HCT116 (cell line): ENCODE data around the gene TTC8. TPM values are rescaled to one million over a fixed set of nuclear protein-coding genes. Genes with fewer than 3 reads are reported as not detected.

Experiments used
- ATAC-seq: fragments of 200-7000 bp; cut with Tn5 transposase; 2 replicates; pipeline ENCODE4 v1.9.1; 2020; ENCODE audit warnings: mild to moderate bottlenecking, moderate library complexity
- BruUV-seq: library from RNA; stranded (reverse); fragments of 400-500 nt; replicated peaks from 2 replicates; lab custom pipeline; 2021; lab: Mats Ljungman, UMichigan
- CTCF ChIA-PET: fragments of 300-600 bp; sonication (Branson Sonifier 250); formaldehyde crosslinking; loops from one replicate; lab custom pipeline; 2021; ENCODE audit warnings: antibody characterized with exemption; lab: Charles Lee
- POLR2A ChIA-PET: fragments of 300-600, 350-600 bp; sonication (Branson Sonifier 250); formaldehyde crosslinking; loops from one replicate; lab custom pipeline; 2021; ENCODE audit warnings: antibody characterized with exemption; lab: Charles Lee
- RAD21 ChIA-PET, 2 experiments: fragments of 300-600 bp; sonication (Branson Sonifier 250); formaldehyde crosslinking; loops; one replicate each; lab custom pipeline; 2023; ENCODE audit warnings: low total read pairs in 2 of 2; ENCODE audit not compliant: uncharacterized antibody in 2 of 2, unreplicated experiment in 2 of 2, low non-redundant PET in 1 of 2; lab: Charles Lee
- DNase-seq: peaks from one replicate; pipeline ENCODE4 v3.0.0-alpha.2; 2010; ENCODE audit warnings: low read depth, low spot score
- H2AFZ ChIP-seq: fragments of 200-600 bp; shearing (Covaris generic), sonication (generic); 2 replicates; pipeline ENCODE4 v1.6.1; 2017; ENCODE audit warnings: low read depth, mixed run types, mixed read lengths, antibody characterized with exemption, low read length; ENCODE audit not compliant: poor library complexity, severe bottlenecking
- H3K27ac ChIP-seq: 2 replicates; pipeline ENCODE4 v1.5.1; 2012; ENCODE audit warnings: low read depth, low read length
- H3K27me3 ChIP-seq: fragments of 200-600 bp; sonication (generic); 2 replicates; pipeline ENCODE4 v1.6.1; 2016; ENCODE audit warnings: mixed run types, low read length, mixed read lengths; ENCODE audit not compliant: insufficient read depth
- H3K36me3 ChIP-seq, 2 experiments: fragments of 200-500 bp in 1 of 2; fragments of 200-600 bp in 1 of 2; sonication (Bioruptor generic) in 1 of 2; sonication (generic) in 1 of 2; 2 replicates each; pipeline versions ENCODE4 v1.5.1 to v1.6.1; 2014 to 2016; ENCODE audit warnings: low read length in 2 of 2, inconsistent platforms in 1 of 2, mixed read lengths in 1 of 2, mixed run types in 1 of 2; ENCODE audit not compliant: insufficient read depth in 2 of 2, control insufficient read depth in 1 of 2
- H3K4me1 ChIP-seq, 2 experiments: fragments of 200-600 bp in 1 of 2; sonication (generic) in 1 of 2; 2 replicates each; pipeline versions ENCODE4 v1.5.1 to v1.6.1; 2012 to 2017; ENCODE audit warnings: low read length in 2 of 2, inconsistent platforms in 1 of 2, mild to moderate bottlenecking in 1 of 2, mixed read lengths in 1 of 2, mixed run types in 1 of 2, moderate library complexity in 1 of 2; ENCODE audit not compliant: insufficient read depth in 2 of 2, control insufficient read depth in 1 of 2
- H3K4me2 ChIP-seq: fragments of 200-600 bp; sonication (generic); 2 replicates; pipeline ENCODE4 v1.6.1; 2017; ENCODE audit warnings: mixed run types, low read length, mixed read lengths
- H3K4me3 ChIP-seq, 2 experiments: fragments of 200-600 bp in 1 of 2; sonication (generic) in 1 of 2; replicated peaks in 1 of 2; 2 replicates each; pipeline ENCODE4 v1.5.1; 2011 to 2016; ENCODE audit warnings: low read length in 2 of 2, control low read depth in 1 of 2, low read depth in 1 of 2, mild to moderate bottlenecking in 1 of 2, mixed read lengths in 1 of 2, mixed run types in 1 of 2
- H3K79me2 ChIP-seq: fragments of 200-600 bp; sonication (generic); 2 replicates; pipeline ENCODE4 v1.6.1; 2017; ENCODE audit warnings: mild to moderate bottlenecking, mixed run types, low read length, moderate library complexity, mixed read lengths; ENCODE audit not compliant: insufficient read depth
- H3K9ac ChIP-seq: fragments of 200-600 bp; sonication (generic); 2 replicates; pipeline ENCODE4 v1.6.1; 2016; ENCODE audit warnings: low read length, mixed read lengths
- H3K9me2 ChIP-seq: fragments of 200-600 bp; sonication (generic), shearing (Covaris generic); 2 replicates; pipeline ENCODE4 v1.6.1; 2017; ENCODE audit warnings: mixed run types, mild to moderate bottlenecking, moderate library complexity; ENCODE audit not compliant: insufficient read depth
- H3K9me3 ChIP-seq, 2 experiments: fragments of 200-500 bp in 1 of 2; fragments of 200-600 bp in 1 of 2; sonication (Bioruptor generic) in 1 of 2; sonication (generic) in 1 of 2; 2 replicates each; pipeline ENCODE4 v1.6.1; 2014 to 2017; ENCODE audit warnings: low read length in 2 of 2, mixed read lengths in 2 of 2, inconsistent platforms in 1 of 2, low read depth in 1 of 2, mild to moderate bottlenecking in 1 of 2, mixed run types in 1 of 2, moderate library complexity in 1 of 2; ENCODE audit not compliant: control insufficient read depth in 1 of 2, insufficient read depth in 1 of 2
- H4K20me1 ChIP-seq: fragments of 200-600 bp; sonication (generic), shearing (Covaris generic); 2 replicates; pipeline ENCODE4 v1.6.1; 2017; ENCODE audit warnings: mixed run types, mild to moderate bottlenecking, moderate library complexity; ENCODE audit not compliant: insufficient read depth
- CBX3 ChIP-seq: IDR thresholded peaks from 2 replicates; pipeline ENCODE4 v1.6.1; 2012; ENCODE audit warnings: low read depth
- CEBPB ChIP-seq: IDR thresholded peaks from 2 replicates; pipeline ENCODE4 v1.6.1; 2012; ENCODE audit warnings: low read depth
- CTCF ChIP-seq, 3 experiments: fragments of 200-600 bp in 1 of 3; sonication (generic) in 1 of 3; IDR thresholded peaks in 2 of 3; conservative IDR thresholded peaks in 1 of 3; 2 replicates each; pipeline ENCODE4 v1.5.1; 2012 to 2017; ENCODE audit warnings: low read depth in 2 of 3, low read length in 2 of 3, antibody characterized with exemption in 1 of 3, borderline replicate concordance in 1 of 3, control low read depth in 1 of 3, mild to moderate bottlenecking in 1 of 3, mixed read lengths in 1 of 3, mixed run types in 1 of 3, moderate library complexity in 1 of 3; ENCODE audit not compliant: insufficient read depth in 1 of 3
- EGR1 ChIP-seq: IDR thresholded peaks from 2 replicates; pipeline ENCODE4 v1.6.1; 2012; ENCODE audit warnings: low read depth
- ELF1 ChIP-seq: IDR thresholded peaks from 2 replicates; pipeline ENCODE4 v1.6.1; 2012; ENCODE audit warnings: low read depth, borderline replicate concordance
- EZH2phosphoT487 ChIP-seq: fragments of 200-600 bp; IDR thresholded peaks from 2 replicates; pipeline ENCODE4 v1.6.1; 2018; ENCODE audit warnings: antibody characterized with exemption, borderline replicate concordance
- JUND ChIP-seq: IDR thresholded peaks from 2 replicates; pipeline ENCODE4 v1.6.1; 2012
- POLR2A ChIP-seq: IDR thresholded peaks from 2 replicates; pipeline ENCODE4 v1.7.0; 2011; ENCODE audit warnings: borderline replicate concordance; ENCODE audit not compliant: insufficient read depth, insufficient read length; ENCODE audit errors: extremely low read depth
- POLR2AphosphoS5 ChIP-seq: IDR thresholded peaks from 2 replicates; pipeline ENCODE4 v1.6.1; 2011; ENCODE audit warnings: mild to moderate bottlenecking, low read depth, low read length, moderate library complexity
- SIN3A ChIP-seq: IDR thresholded peaks from 2 replicates; pipeline ENCODE4 v1.6.1; 2012; ENCODE audit warnings: low read depth
- SP1 ChIP-seq: IDR thresholded peaks from 2 replicates; pipeline ENCODE4 v1.6.1; 2012; ENCODE audit warnings: low read depth
- TCF7L2 ChIP-seq: IDR thresholded peaks from 2 replicates; pipeline ENCODE4 v1.7.0; 2011; ENCODE audit warnings: borderline replicate concordance, inconsistent platforms; ENCODE audit not compliant: insufficient read depth, insufficient read length; ENCODE audit errors: extremely low read depth
- ZFX ChIP-seq: fragments of 450-650 bp; IDR thresholded peaks from 2 replicates; pipeline ENCODE4 v1.6.1; 2017
- ZNF274 ChIP-seq: fragments of 200-500 bp; sonication (Bioruptor generic); IDR thresholded peaks from 2 replicates; pipeline ENCODE4 v1.6.1; 2014; ENCODE audit warnings: mild to moderate bottlenecking, low read depth, low read length, inconsistent platforms
- intact Hi-C: fragments of 100-400 bp; cut with micrococcal nuclease; formaldehyde crosslinking; loops from 2 replicates; pipeline ENCODE4 v1.10.0; 2022
- total RNA-seq: library from RNA; stranded (reverse); gene quantifications from one replicate; pipeline ENCODE4 v1.2.1, GENCODE V29; 2021; ENCODE audit not compliant: unreplicated experiment
- TF ChIP-seq, protein P1 (sequence below): IDR thresholded peaks from 2 replicates; pipeline ENCODE4 v1.6.1; 2012
- TF ChIP-seq, protein P2 (sequence below): IDR thresholded peaks from 2 replicates; pipeline ENCODE4 v1.6.1; 2012
- TF ChIP-seq, protein P3 (sequence below): IDR thresholded peaks from 2 replicates; pipeline ENCODE4 v1.6.1; 2011; ENCODE audit warnings: mild to moderate bottlenecking, low read length, moderate library complexity; ENCODE audit not compliant: insufficient replicate concordance; ENCODE audit errors: extremely low read depth
- TF ChIP-seq, protein P4 (sequence below): IDR thresholded peaks from 2 replicates; pipeline ENCODE4 v1.6.1; 2012; ENCODE audit warnings: low read depth

The TTC8 gene
- total RNA-seq, 1 experiment from 2014 or later = 21.4 TPM

DNA sequence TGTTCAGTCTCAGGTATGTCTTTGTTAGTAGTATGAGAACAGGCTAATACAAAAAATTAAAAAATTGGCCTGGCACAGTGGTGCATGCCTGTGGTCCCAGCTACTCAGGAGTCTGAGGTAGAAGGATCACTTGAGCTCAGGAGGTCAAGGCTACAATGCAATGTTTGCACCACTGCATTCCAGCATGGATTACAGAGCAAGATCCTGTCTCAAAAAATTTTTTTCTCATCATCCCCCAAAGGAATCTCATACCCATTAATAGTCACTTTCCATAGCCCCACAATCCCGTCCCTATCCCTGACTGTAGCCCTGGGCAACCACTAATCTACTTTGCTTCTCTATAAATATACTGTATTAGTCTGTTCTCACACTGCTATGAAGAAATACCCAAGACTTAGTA lies 57.8 kb downstream of the TTC8 start:
- ChIA-PET CTCF (no interaction called here), POLR2A (no interaction called here), RAD21 (no interaction called here)
- no peaks in the 10 kb centered on the region for H3K79me2 ChIP-seq
- ATAC-seq (no peak), DNase-seq (no peak)
- no peak overlapping the region for H3K9ac ChIP-seq
- no peaks in the 10 kb centered on the region for H3K9me3 ChIP-seq
- TF ChIP-seq ELF1 = no peak
- no peak for TF ChIP-seq POLR2AphosphoS5
- no peak for TF ChIP-seq EGR1
- no peak for TF ChIP-seq TCF7L2
- TF ChIP-seq, protein P1, sequence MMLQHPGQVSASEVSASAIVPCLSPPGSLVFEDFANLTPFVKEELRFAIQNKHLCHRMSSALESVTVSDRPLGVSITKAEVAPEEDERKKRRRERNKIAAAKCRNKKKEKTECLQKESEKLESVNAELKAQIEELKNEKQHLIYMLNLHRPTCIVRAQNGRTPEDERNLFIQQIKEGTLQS = no peak
- no peak for TF ChIP-seq CBX3
- no peak for TF ChIP-seq CTCF (IDR thresholded peaks at IDR 0.05 in 2 of 3, conservative IDR thresholded peaks at IDR 0.05 in 1 of 3; ENCODE audit: borderline replicate concordance in 1 of 3, insufficient read depth in 1 of 3, low read depth in 2 of 3, low read length in 2 of 3)
- TF ChIP-seq EZH2phosphoT487 = no peak
- TF ChIP-seq SP1 = no peak
- no peak for TF ChIP-seq JUND
- TF ChIP-seq, protein P2, sequence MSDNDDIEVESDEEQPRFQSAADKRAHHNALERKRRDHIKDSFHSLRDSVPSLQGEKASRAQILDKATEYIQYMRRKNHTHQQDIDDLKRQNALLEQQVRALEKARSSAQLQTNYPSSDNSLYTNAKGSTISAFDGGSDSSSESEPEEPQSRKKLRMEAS = no peak
- no peak for TF ChIP-seq CEBPB
- no peak for TF ChIP-seq POLR2A
- TF ChIP-seq, protein P3, sequence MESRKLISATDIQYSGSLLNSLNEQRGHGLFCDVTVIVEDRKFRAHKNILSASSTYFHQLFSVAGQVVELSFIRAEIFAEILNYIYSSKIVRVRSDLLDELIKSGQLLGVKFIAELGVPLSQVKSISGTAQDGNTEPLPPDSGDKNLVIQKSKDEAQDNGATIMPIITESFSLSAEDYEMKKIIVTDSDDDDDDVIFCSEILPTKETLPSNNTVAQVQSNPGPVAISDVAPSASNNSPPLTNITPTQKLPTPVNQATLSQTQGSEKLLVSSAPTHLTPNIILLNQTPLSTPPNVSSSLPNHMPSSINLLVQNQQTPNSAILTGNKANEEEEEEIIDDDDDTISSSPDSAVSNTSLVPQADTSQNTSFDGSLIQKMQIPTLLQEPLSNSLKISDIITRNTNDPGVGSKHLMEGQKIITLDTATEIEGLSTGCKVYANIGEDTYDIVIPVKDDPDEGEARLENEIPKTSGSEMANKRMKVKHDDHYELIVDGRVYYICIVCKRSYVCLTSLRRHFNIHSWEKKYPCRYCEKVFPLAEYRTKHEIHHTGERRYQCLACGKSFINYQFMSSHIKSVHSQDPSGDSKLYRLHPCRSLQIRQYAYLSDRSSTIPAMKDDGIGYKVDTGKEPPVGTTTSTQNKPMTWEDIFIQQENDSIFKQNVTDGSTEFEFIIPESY = no peak
- TF ChIP-seq, protein P4, sequence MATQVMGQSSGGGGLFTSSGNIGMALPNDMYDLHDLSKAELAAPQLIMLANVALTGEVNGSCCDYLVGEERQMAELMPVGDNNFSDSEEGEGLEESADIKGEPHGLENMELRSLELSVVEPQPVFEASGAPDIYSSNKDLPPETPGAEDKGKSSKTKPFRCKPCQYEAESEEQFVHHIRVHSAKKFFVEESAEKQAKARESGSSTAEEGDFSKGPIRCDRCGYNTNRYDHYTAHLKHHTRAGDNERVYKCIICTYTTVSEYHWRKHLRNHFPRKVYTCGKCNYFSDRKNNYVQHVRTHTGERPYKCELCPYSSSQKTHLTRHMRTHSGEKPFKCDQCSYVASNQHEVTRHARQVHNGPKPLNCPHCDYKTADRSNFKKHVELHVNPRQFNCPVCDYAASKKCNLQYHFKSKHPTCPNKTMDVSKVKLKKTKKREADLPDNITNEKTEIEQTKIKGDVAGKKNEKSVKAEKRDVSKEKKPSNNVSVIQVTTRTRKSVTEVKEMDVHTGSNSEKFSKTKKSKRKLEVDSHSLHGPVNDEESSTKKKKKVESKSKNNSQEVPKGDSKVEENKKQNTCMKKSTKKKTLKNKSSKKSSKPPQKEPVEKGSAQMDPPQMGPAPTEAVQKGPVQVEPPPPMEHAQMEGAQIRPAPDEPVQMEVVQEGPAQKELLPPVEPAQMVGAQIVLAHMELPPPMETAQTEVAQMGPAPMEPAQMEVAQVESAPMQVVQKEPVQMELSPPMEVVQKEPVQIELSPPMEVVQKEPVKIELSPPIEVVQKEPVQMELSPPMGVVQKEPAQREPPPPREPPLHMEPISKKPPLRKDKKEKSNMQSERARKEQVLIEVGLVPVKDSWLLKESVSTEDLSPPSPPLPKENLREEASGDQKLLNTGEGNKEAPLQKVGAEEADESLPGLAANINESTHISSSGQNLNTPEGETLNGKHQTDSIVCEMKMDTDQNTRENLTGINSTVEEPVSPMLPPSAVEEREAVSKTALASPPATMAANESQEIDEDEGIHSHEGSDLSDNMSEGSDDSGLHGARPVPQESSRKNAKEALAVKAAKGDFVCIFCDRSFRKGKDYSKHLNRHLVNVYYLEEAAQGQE = no peak
- no peak for TF ChIP-seq ZFX
- TF ChIP-seq ZNF274 = no peak
- no peak for TF ChIP-seq SIN3A
- intact Hi-C loops = loop anchor here (10.0 kb wide), 1 partner anchor 937 kb away; no protein-coding TSS in a partner anchor
- no peaks in the 10 kb centered on the region for H3K9me2 ChIP-seq
- H4K20me1 ChIP-seq = no peaks in the 10 kb centered on the region
- H3K36me3 ChIP-seq = peaks cover 0 to 2% of the 10 kb centered on the region in 2 experiments; a peak in 1 of 4 replicates
- no peak overlapping the region for H3K4me2 ChIP-seq
- H3K27ac ChIP-seq = no peak overlapping the region
- BruUV-seq = no TSS peak
- no peak overlapping the region for H3K4me3 ChIP-seq
- H3K27me3 ChIP-seq = no peaks in the 10 kb centered on the region
- no peaks in the 10 kb centered on the region for H3K4me1 ChIP-seq
- H2AFZ ChIP-seq = no peak overlapping the region
